CD4-positive, CD25-positive, alpha-beta regulatory T cell (primary cell): ENCODE results near the gene PHACTR3. TPM values are rescaled to one million over a fixed set of nuclear protein-coding genes. Genes with fewer than 3 reads are reported as not detected.

Experiments used
- ATAC-seq, 2 donors: fragments of 150-1000 bp; cut with Tn5 transposase; one replicate each; pipeline ENCODE4 v1.10.0; 2021; ENCODE audit warnings: low read depth in 2 of 2, moderate number of reproducible peaks in 2 of 2, moderate library complexity in 1 of 2
- DNase-seq, 3 donors: peaks; one replicate each; pipeline versions ENCODE4 v3.0.0 to v3.0.0-alpha.2; 2012 to 2022; ENCODE audit warnings: mixed read lengths in 1 of 3
- H3K27ac ChIP-seq: one replicate; pipeline ENCODE4 v1.7.0; 2013; ENCODE audit warnings: mild to moderate bottlenecking, low read length; ENCODE audit not compliant: insufficient read depth, poor library complexity, severe bottlenecking
- H3K27me3 ChIP-seq: one replicate; pipeline ENCODE4 v1.7.0; 2013; ENCODE audit warnings: low read length; ENCODE audit not compliant: control insufficient read depth, insufficient read depth
- H3K36me3 ChIP-seq: one replicate; pipeline ENCODE4 v1.7.0; 2013; ENCODE audit warnings: mild to moderate bottlenecking, low read length, moderate library complexity; ENCODE audit not compliant: control insufficient read depth, insufficient read depth
- H3K4me1 ChIP-seq: 2 replicates; pipeline ENCODE4 v1.7.0; 2013; ENCODE audit warnings: mild to moderate bottlenecking, low read length; ENCODE audit not compliant: insufficient read depth, control insufficient read depth, poor library complexity, severe bottlenecking
- H3K4me3 ChIP-seq: one replicate; pipeline ENCODE4 v1.7.0; 2013; ENCODE audit warnings: low read depth, mild to moderate bottlenecking, low read length, moderate library complexity
- H3K9me3 ChIP-seq, 2 experiments: 1 replicate in 1 of 2; 2 replicates in 1 of 2; pipeline ENCODE4 v1.7.0; 2013; ENCODE audit warnings: low read length in 2 of 2, mild to moderate bottlenecking in 1 of 2, moderate library complexity in 1 of 2; ENCODE audit not compliant: control insufficient read depth in 2 of 2
- H3K27ac Mint-ChIP-seq, 3 donors: one replicate each; pipeline ENCODE4 v1.8.0; 2020 to 2022; ENCODE audit warnings: mild to moderate bottlenecking in 3 of 3, mixed read lengths in 3 of 3, moderate library complexity in 2 of 3
- H3K27me3 Mint-ChIP-seq: one replicate; pipeline ENCODE4 v1.8.0; 2022; ENCODE audit warnings: mild to moderate bottlenecking, mixed read lengths
- H3K36me3 Mint-ChIP-seq: one replicate; pipeline ENCODE4 v1.8.0; 2020; ENCODE audit warnings: mixed read lengths
- H3K4me1 Mint-ChIP-seq, 4 donors: one replicate each; pipeline ENCODE4 v1.8.0; 2020 to 2022; ENCODE audit warnings: mixed read lengths in 4 of 4, mild to moderate bottlenecking in 1 of 4
- H3K4me3 Mint-ChIP-seq, 4 donors: one replicate each; pipeline ENCODE4 v1.8.0; 2020 to 2022; ENCODE audit warnings: mild to moderate bottlenecking in 4 of 4, mixed read lengths in 4 of 4, moderate library complexity in 3 of 4
- H3K9me3 Mint-ChIP-seq, 7 donors: one replicate each; pipeline ENCODE4 v1.8.0; 2020 to 2022; ENCODE audit warnings: mixed read lengths in 7 of 7, mild to moderate bottlenecking in 3 of 7, moderate library complexity in 2 of 7
- polyA plus RNA-seq, 4 donors: library from polyadenylated mRNA; unstranded; fragments of 300-500 nt; fragmentation: Illumina TruSeq; gene quantifications; one replicate each; pipeline ENCODE4 v1.2.3, GENCODE V29; 2021
- total RNA-seq: library from RNA; stranded (reverse); gene quantifications from one replicate; pipeline ENCODE4 v1.2.3, GENCODE V29; 2022

Gene PHACTR3
- total and polyA plus RNA-seq, 5 donors from 2014 or later = not detected

DNA sequence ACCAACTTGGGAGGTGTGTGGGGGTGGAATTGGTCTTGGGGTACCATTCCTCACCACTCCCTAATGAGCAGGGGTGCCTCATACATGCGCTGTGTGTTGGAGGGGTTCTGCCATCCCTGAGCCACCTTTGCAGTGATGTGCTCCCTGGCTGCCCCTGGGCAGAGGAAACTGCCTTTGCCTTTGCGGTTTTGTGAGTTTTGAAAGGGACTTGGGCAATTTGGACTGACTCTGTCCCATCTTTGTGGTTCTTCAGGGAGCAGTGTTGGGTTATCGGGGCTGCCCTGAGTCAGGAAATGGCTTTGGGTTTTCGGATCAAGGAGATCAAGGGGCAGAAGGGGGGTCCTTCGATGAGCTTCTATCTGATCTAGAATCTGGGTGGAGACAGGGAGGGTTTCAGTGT, 3.9 kb upstream of the PHACTR3 start:
- Mint-ChIP-seq H3K36me3 (no peaks in the 10 kb centered on the region), H3K4me3 (no peak overlapping the region), H3K4me1 (peaks cover 0 to 3% (median 0%) of the 10 kb centered on the region in 4 donors), H3K27me3 (peaks cover 34% of the 10 kb centered on the region), H3K9me3 (peaks cover 0 to 1% (median 0%) of the 10 kb centered on the region in 7 donors), H3K27ac (no peak overlapping the region)
- no peak overlapping the region for H3K27ac ChIP-seq
- H3K9me3 ChIP-seq = no peaks in the 10 kb centered on the region
- no peak for DNase-seq
- H3K4me1 ChIP-seq = no peaks in the 10 kb centered on the region
- no peaks in the 10 kb centered on the region for H3K36me3 ChIP-seq
- no peak for ATAC-seq
- no peak overlapping the region for H3K4me3 ChIP-seq
- peaks cover 5% of the 10 kb centered on the region for H3K27me3 ChIP-seq

DNA sequence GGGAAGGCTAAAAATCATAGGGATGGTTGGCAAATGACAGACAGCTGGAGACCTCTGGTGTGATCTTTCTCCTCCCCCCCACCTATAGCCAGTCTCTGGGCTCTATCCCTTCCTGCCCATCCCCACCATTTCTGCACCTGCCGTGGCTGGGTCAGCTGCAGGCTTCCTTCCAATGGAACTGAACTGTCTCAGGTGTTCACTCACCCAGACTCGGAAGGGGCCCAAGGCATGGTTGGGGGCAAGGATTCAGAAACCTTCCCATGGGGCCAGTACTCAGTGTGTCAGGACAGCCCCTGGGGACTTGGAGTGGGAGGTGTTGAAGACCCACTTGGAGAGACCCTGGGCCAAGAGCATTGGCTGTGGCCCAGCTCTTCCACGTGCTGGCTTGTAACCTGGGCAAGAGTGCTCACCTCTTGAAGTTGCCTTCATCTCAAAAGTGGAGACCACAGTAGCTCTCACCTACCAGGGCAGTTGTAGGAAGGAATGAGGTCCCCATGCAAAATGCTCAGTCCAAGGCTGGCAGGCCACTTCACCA, 1.7 kb upstream of the PHACTR3 start:
- no peak overlapping the region for H3K27ac Mint-ChIP-seq

DNA sequence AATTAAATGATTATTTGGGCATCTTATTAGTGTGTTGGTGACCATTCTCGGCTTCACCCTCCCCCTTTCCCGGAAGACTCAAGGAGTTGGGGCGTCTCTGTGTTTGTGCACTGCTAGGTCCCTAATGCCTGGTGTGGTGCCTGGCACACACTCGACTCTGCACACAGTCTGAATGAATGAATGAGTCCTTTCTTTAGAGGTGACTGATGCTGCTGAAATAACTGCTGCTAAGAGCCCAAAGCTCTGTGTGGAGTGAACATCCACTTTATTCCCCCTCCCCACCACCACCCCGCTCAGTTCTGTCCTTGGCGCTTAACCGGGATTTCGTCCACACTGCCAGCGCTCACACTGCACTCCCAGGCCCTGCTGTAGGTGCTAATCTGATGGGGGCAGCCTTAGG, 1.2 kb upstream of the PHACTR3 start:
- Histone ChIP-seq H3K4me3 (no peak overlapping the region), H3K27me3 (peaks cover 5% of the 10 kb centered on the region), H3K9me3 (no peaks in the 10 kb centered on the region), H3K4me1 (no peaks in the 10 kb centered on the region), H3K27ac (no peak overlapping the region), H3K36me3 (no peaks in the 10 kb centered on the region)
- H3K4me1 Mint-ChIP-seq = peaks cover 0 to 3% (median 0%) of the 10 kb centered on the region in 4 donors
- peaks cover 0 to 3% (median 0%) of the 10 kb centered on the region in 7 donors for H3K9me3 Mint-ChIP-seq
- no peak overlapping the region for H3K4me3 Mint-ChIP-seq
- ATAC-seq = no peak
- no peak overlapping the region for H3K27ac Mint-ChIP-seq
- no peaks in the 10 kb centered on the region for H3K36me3 Mint-ChIP-seq
- H3K27me3 Mint-ChIP-seq = peaks cover 57% of the 10 kb centered on the region
- no peak for DNase-seq

More for the DNA sequence above, 1.7 kb upstream of the PHACTR3 start:
- ATAC-seq (no peak), DNase-seq (no peak)
- Histone ChIP-seq H3K9me3 (no peaks in the 10 kb centered on the region), H3K36me3 (no peaks in the 10 kb centered on the region), H3K4me3 (no peak overlapping the region), H3K4me1 (no peaks in the 10 kb centered on the region), H3K27me3 (peaks cover 4% of the 10 kb centered on the region), H3K27ac (no peak overlapping the region)
- Mint-ChIP-seq H3K4me1 (peaks cover 0 to 3% (median 0%) of the 10 kb centered on the region in 4 donors), H3K9me3 (peaks cover 0 to 3% (median 0%) of the 10 kb centered on the region in 7 donors), H3K27me3 (peaks cover 52% of the 10 kb centered on the region), H3K4me3 (no peak overlapping the region), H3K36me3 (no peaks in the 10 kb centered on the region)

DNA sequence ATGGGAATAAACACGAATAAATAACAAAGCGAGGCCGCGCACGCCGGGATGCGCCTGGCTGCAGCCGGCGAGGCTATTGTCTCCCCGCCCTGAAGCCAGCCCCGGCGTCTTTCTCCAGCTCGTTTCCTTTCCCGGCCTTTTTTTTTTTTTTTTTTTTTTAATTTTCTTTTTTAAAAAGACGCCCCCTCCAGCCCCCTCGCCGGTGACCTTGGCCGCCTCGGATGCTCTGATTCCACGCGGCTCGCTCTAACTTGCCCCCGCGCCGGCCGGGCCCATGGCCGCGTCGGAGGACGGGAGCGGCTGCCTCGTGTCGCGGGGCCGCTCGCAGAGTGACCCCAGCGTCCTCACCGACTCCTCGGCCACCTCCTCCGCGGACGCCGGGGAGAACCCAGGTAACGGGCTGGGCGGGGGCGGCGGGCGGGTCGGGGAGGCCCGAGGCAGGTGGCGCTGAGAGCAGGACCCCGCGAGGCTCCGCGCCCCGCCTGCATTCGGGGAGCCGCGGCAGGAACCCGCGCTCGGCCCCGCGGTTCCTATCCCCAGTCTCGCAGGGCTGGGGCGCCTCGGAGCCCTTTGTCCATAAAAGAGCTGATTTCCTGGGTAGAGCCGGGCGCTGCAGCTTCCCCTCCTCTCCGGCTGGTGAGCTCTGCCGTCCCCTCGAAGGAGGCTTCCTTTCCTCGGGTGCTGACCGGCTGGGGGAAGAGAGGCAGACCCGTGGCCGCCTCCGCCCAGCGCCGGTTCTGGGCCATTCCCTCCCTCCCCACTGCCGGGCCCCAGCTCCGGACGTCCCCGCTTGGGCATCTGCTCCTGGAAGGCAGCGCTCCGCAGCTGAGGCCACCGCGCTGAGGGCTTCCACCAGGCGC, 631 bp downstream of the PHACTR3 start:
- peaks cover 60% of the 10 kb centered on the region for H3K27me3 Mint-ChIP-seq
- Histone ChIP-seq H3K4me1 (no peaks in the 10 kb centered on the region), H3K36me3 (no peaks in the 10 kb centered on the region), H3K4me3 (no peak overlapping the region), H3K27ac (no peak overlapping the region), H3K27me3 (peaks cover 5% of the 10 kb centered on the region), H3K9me3 (no peaks in the 10 kb centered on the region)
- H3K4me3 Mint-ChIP-seq = no peak overlapping the region
- H3K27ac Mint-ChIP-seq = no peak overlapping the region
- no peak for ATAC-seq
- peaks cover 0 to 3% (median 0%) of the 10 kb centered on the region in 7 donors for H3K9me3 Mint-ChIP-seq
- no peak for DNase-seq
- H3K36me3 Mint-ChIP-seq = no peaks in the 10 kb centered on the region
- H3K4me1 Mint-ChIP-seq = no peaks in the 10 kb centered on the region

DNA sequence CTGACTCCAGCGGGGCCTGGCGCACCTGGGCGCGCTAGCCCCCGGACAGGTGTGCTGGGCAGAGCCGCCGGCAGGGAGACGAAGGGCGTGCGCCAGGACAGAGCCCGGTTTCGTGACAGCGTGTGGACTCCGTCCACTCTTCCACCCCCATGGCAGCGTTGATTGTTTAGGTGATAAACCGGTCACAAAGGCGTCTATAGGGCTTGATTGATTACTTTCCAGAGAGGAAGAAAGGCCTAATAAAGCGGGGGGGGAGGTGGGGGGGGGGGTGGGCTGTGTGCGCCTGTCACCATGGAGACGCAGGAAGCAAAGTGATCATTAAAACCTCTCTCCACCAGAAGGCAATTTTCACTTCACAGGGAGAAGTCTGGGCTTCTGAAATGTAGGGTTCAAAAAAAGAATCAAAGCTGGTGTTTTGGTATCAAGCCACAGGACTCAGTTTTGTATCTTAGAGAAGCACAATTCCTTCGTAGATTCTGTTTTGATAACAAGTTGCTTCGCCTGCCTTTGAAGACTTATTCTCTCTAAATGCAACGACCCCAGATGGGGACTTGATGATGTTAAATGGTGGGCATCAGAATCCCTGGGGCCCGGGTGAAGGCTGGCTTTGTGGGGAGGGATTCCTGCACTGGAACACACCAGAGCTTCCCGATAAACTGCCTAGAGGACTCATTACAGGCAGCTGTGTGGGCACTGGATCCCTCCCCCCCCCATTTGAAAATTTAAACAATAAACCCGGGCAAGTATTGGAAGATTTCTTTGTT, 1.4 kb downstream of the PHACTR3 start:
- Histone ChIP-seq H3K27ac (no peak overlapping the region), H3K9me3 (no peaks in the 10 kb centered on the region), H3K36me3 (no peaks in the 10 kb centered on the region), H3K4me1 (no peaks in the 10 kb centered on the region), H3K27me3 (peaks cover 5% of the 10 kb centered on the region), H3K4me3 (no peak overlapping the region)
- H3K27ac Mint-ChIP-seq = no peak overlapping the region
- H3K4me3 Mint-ChIP-seq = no peak overlapping the region
- H3K9me3 Mint-ChIP-seq = peaks cover 0 to 3% (median 0%) of the 10 kb centered on the region in 7 donors
- peaks cover 53% of the 10 kb centered on the region for H3K27me3 Mint-ChIP-seq
- ATAC-seq (no peak), DNase-seq (no peak)
- H3K4me1 Mint-ChIP-seq = no peaks in the 10 kb centered on the region
- H3K36me3 Mint-ChIP-seq = no peaks in the 10 kb centered on the region

DNA sequence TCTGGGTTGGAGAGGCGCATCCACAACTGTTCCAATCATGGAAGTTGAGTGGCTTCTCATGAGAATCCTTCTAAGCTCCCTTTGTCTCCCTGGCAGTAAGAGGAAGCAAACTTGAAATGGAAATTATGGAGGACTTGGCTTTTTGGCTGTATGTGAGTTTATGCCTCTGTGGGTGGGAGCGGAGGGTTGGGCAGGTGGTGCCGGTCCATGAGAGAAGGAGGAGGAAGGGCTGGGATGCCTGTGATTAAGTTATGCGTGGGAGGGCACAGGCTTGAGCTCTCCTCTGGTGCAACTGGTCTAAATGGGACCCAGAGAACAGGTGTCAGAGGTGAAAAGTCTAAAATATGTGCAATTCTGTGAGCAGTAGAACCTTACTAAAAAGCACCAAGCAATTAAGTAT, 2.2 kb downstream of the PHACTR3 start:
- no peaks in the 10 kb centered on the region for H3K4me1 Mint-ChIP-seq
- no peak for DNase-seq
- H3K27me3 ChIP-seq = peaks cover 3% of the 10 kb centered on the region
- no peaks in the 10 kb centered on the region for H3K36me3 Mint-ChIP-seq
- H3K27ac Mint-ChIP-seq = no peak overlapping the region
- no peaks in the 10 kb centered on the region for H3K36me3 ChIP-seq
- H3K4me3 ChIP-seq = no peak overlapping the region
- H3K4me1 ChIP-seq = no peaks in the 10 kb centered on the region
- peaks cover 0 to 3% (median 0%) of the 10 kb centered on the region in 7 donors for H3K9me3 Mint-ChIP-seq
- no peaks in the 10 kb centered on the region for H3K9me3 ChIP-seq
- no peak for ATAC-seq
- peaks cover 50% of the 10 kb centered on the region for H3K27me3 Mint-ChIP-seq
- no peak overlapping the region for H3K27ac ChIP-seq
- no peak overlapping the region for H3K4me3 Mint-ChIP-seq

DNA sequence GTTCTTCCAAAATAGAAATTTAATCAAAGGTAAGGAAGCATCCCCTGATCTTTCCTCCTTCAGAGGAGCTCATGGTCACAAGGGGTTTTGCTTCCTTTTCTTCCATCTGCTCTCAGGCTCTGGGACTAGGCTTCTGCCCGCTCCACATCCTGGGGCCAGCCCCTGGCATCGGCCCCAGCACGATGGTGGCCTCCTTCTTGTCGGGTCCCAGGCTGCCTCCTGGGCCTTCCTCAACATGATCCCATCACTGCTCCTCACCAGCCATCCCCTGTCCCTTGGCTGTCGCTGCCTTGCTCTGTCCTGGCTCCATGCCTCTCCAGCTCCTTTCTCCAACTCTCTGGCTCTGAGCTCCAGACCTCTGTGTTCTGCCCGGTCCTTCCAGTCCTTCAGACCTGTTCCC, 4.1 kb downstream of the PHACTR3 start:
- ATAC-seq = no peak
- Mint-ChIP-seq H3K36me3 (no peaks in the 10 kb centered on the region), H3K27ac (no peak overlapping the region), H3K4me3 (no peak overlapping the region), H3K4me1 (no peaks in the 10 kb centered on the region), H3K27me3 (peaks cover 33% of the 10 kb centered on the region), H3K9me3 (peaks cover 0 to 3% (median 0%) of the 10 kb centered on the region in 7 donors)
- H3K9me3 ChIP-seq = no peaks in the 10 kb centered on the region
- peaks cover 3% of the 10 kb centered on the region for H3K27me3 ChIP-seq
- no peak for DNase-seq
- H3K27ac ChIP-seq = no peak overlapping the region
- H3K4me1 ChIP-seq = no peaks in the 10 kb centered on the region
- H3K36me3 ChIP-seq = no peaks in the 10 kb centered on the region
- H3K4me3 ChIP-seq = no peak overlapping the region
